SU-DHL-6 (cell line): Measurements from ENCODE around the gene DEPDC7.

Experiments used
- H2AFZ ChIP-seq: fragments of 200-600 bp; sonication (generic); 2 replicates; pipeline ENCODE4 v1.6.1; 2014; ENCODE audit warnings: low read depth, mild to moderate bottlenecking, moderate library complexity, mixed read lengths, antibody characterized with exemption, low read length; ENCODE audit not compliant: severe bottlenecking
- H3F3A ChIP-seq: fragments of 200-600 bp; shearing (Covaris generic); 2 replicates; pipeline ENCODE4 v1.6.0; 2016; ENCODE audit warnings: antibody characterized with exemption, mild to moderate bottlenecking; ENCODE audit not compliant: insufficient read depth
- H3K27ac ChIP-seq: fragments of 200-600 bp; sonication (generic); 2 replicates; pipeline ENCODE4 v1.5.1; 2016; ENCODE audit warnings: low read depth, mild to moderate bottlenecking, low read length, moderate library complexity, mixed read lengths
- H3K27me3 ChIP-seq: fragments of 200-600 bp; sonication (generic), shearing (Covaris generic); 2 replicates; pipeline ENCODE4 v1.6.0; 2014; ENCODE audit warnings: mild to moderate bottlenecking, low read length
- H3K36me3 ChIP-seq: fragments of 200-600 bp; sonication (generic); 2 replicates; pipeline ENCODE4 v1.6.1; 2014; ENCODE audit warnings: mild to moderate bottlenecking, low read length, mixed read lengths
- H3K4me2 ChIP-seq: fragments of 300-600, 200-600 bp; shearing (Covaris generic), sonication (generic); 2 replicates; pipeline ENCODE4 v1.6.0; 2014; ENCODE audit warnings: low read length, low read depth, mild to moderate bottlenecking; ENCODE audit not compliant: poor library complexity, severe bottlenecking
- H3K4me3 ChIP-seq: fragments of 200-600 bp; sonication (generic); 2 replicates; pipeline ENCODE4 v1.5.1; 2014; ENCODE audit warnings: antibody characterized with exemption, low read length, mild to moderate bottlenecking, mixed read lengths; ENCODE audit not compliant: insufficient read depth, poor library complexity, severe bottlenecking
- H3K79me2 ChIP-seq: fragments of 200-600 bp; sonication (generic); 2 replicates; pipeline ENCODE4 v1.6.1; 2014; ENCODE audit warnings: mild to moderate bottlenecking, low read length, moderate library complexity; ENCODE audit not compliant: insufficient read depth
- H3K9ac ChIP-seq: fragments of 200-600 bp; sonication (generic); 2 replicates; pipeline ENCODE4 v1.7.0; 2014; ENCODE audit warnings: mild to moderate bottlenecking, low read length
- H3K9me2 ChIP-seq: fragments of 200-600 bp; sonication (generic); replicated peaks from 2 replicates; pipeline ENCODE4 v1.6.1; 2014; ENCODE audit warnings: low read length; ENCODE audit not compliant: insufficient read depth
- H3K9me3 ChIP-seq: fragments of 200-600 bp; sonication (generic); 2 replicates; pipeline ENCODE4 v1.6.1; 2014; ENCODE audit warnings: low read length, mixed read lengths; ENCODE audit not compliant: insufficient read depth
- H4K20me1 ChIP-seq: fragments of 200-600 bp; sonication (generic); 2 replicates; pipeline ENCODE4 v1.6.1; 2014; ENCODE audit warnings: low read depth, mild to moderate bottlenecking, antibody characterized with exemption, low read length, moderate library complexity, mixed read lengths
- CTCF ChIP-seq: fragments of 200-600 bp; sonication (generic); IDR thresholded peaks from one replicate; pipeline ENCODE4 v1.5.1; 2017; ENCODE audit warnings: antibody characterized with exemption, mild to moderate bottlenecking, low read length, moderate library complexity; ENCODE audit not compliant: insufficient read depth, poor library complexity, severe bottlenecking
- EZH2phosphoT487 ChIP-seq: fragments of 200-600 bp; sonication (generic), shearing (Covaris generic); conservative IDR thresholded peaks from 2 replicates; pipeline ENCODE4 v1.6.1; 2018; ENCODE audit warnings: mild to moderate bottlenecking, antibody characterized with exemption, low read length, moderate library complexity, mixed read lengths

The DEPDC7 gene

GRCh38 chr11:32982626-32983025, 33.1 kb upstream of the DEPDC7 start:
- H3K4me3 ChIP-seq: no peak overlapping the region
- no peaks in the 10 kb centered on the region for H4K20me1 ChIP-seq
- no peaks in the 10 kb centered on the region for H3K79me2 ChIP-seq
- no peaks in the 10 kb centered on the region for H3F3A ChIP-seq
- no peak overlapping the region for H3K27ac ChIP-seq
- no peaks in the 10 kb centered on the region for H3K27me3 ChIP-seq
- no peaks in the 10 kb centered on the region for H3K9me3 ChIP-seq
- TF ChIP-seq CTCF (no peak), EZH2phosphoT487 (no peak)
- no peaks in the 10 kb centered on the region for H3K36me3 ChIP-seq
- no peaks in the 10 kb centered on the region for H3K9me2 ChIP-seq
- no peak overlapping the region for H2AFZ ChIP-seq
- H3K9ac ChIP-seq: no peak overlapping the region
- H3K4me2 ChIP-seq: no peak overlapping the region

- H3K79me2 ChIP-seq: no peaks in the 10 kb centered on the region
- no peaks in the 10 kb centered on the region for H4K20me1 ChIP-seq
- H3K9me2 ChIP-seq: no peaks in the 10 kb centered on the region
- H3K4me3 ChIP-seq: no peak overlapping the region
- H2AFZ ChIP-seq: no peak overlapping the region
- no peaks in the 10 kb centered on the region for H3F3A ChIP-seq
- no peak overlapping the region for H3K27ac ChIP-seq
- H3K9ac ChIP-seq: no peak overlapping the region
- TF ChIP-seq EZH2phosphoT487 (no peak), CTCF (no peak)
- no peaks in the 10 kb centered on the region for H3K36me3 ChIP-seq
- no peaks in the 10 kb centered on the region for H3K9me3 ChIP-seq
- H3K27me3 ChIP-seq: no peaks in the 10 kb centered on the region
- no peak overlapping the region for H3K4me2 ChIP-seq
Measured at GRCh38 chr11:32983506-32983905, 32.2 kb upstream of the DEPDC7 start.

GRCh38 chr11:32985600-32985999, 30.1 kb upstream of the DEPDC7 start:
- Histone ChIP-seq H4K20me1 (no peaks in the 10 kb centered on the region), H3K27ac (no peak overlapping the region), H3F3A (no peaks in the 10 kb centered on the region), H3K9me2 (no peaks in the 10 kb centered on the region), H3K36me3 (no peaks in the 10 kb centered on the region), H2AFZ (no peak overlapping the region), H3K4me2 (no peak overlapping the region), H3K4me3 (no peak overlapping the region), H3K9me3 (no peaks in the 10 kb centered on the region), H3K79me2 (no peaks in the 10 kb centered on the region), H3K9ac (no peak overlapping the region), H3K27me3 (no peaks in the 10 kb centered on the region)
- TF ChIP-seq EZH2phosphoT487 (no peak), CTCF (no peak)

GRCh38 chr11:32987851-32988250, 27.8 kb upstream of the DEPDC7 start:
- no peak overlapping the region for H3K4me3 ChIP-seq
- no peaks in the 10 kb centered on the region for H3K9me2 ChIP-seq
- TF ChIP-seq CTCF: no peak
- no peak for TF ChIP-seq EZH2phosphoT487
- no peaks in the 10 kb centered on the region for H3K36me3 ChIP-seq
- H3K9me3 ChIP-seq: no peaks in the 10 kb centered on the region
- H3F3A ChIP-seq: no peaks in the 10 kb centered on the region
- no peaks in the 10 kb centered on the region for H3K79me2 ChIP-seq
- H4K20me1 ChIP-seq: no peaks in the 10 kb centered on the region
- H2AFZ ChIP-seq: no peak overlapping the region
- no peak overlapping the region for H3K4me2 ChIP-seq
- no peaks in the 10 kb centered on the region for H3K27me3 ChIP-seq
- no peak overlapping the region for H3K27ac ChIP-seq
- no peak overlapping the region for H3K9ac ChIP-seq
